GM18511 (cell line): ENCODE measurements around the gene ITGB7.
"Not testable (repeated sequence)": the region's sequence is repeated elsewhere in the genome, so short reads cannot be mapped to it uniquely, and the experiment has no call there.

ENCODE experiments used
- ATAC-seq: cut with Tn5 transposase; IDR thresholded peaks from one replicate; pipeline ENCODE4 v1.9.1; 2021; ENCODE audit warnings: mild to moderate bottlenecking, moderate library complexity; ENCODE audit not compliant: unreplicated experiment

Gene ITGB7

GRCh38 chr12:53180931-53181645 is 26.0 kb downstream of the ITGB7 start:
- ATAC-seq = peak; percentile 61

- peak; percentile 92 for ATAC-seq
These were observed 26.7 kb downstream of the ITGB7 start, which contains the start of the genes CSAD and ZNF740 for GRCh38 chr12:53180220-53180930. Gene CSAD, minus strand, starts transcription at chr12:53180925. Its CDS starts 7,455 bp downstream, at chr12:53173470. Gene ZNF740, plus strand, starts transcription at chr12:53180722. Its CDS starts 1,262 bp downstream, at chr12:53181984.

GRCh38 chr12:53179687-53180219 is 27.3 kb downstream of the ITGB7 start:
- ATAC-seq = peak; percentile 21

GRCh38 chr12:53178803-53179202 is 28.2 kb downstream of the ITGB7 start:
- ATAC-seq = not testable (repeated sequence)

- not testable (repeated sequence) for ATAC-seq
These were observed 29.6 kb downstream of the ITGB7 start for GRCh38 chr12:53177447-53177846.

- no peak for ATAC-seq
These were observed 30.3 kb downstream of the ITGB7 start for GRCh38 chr12:53176750-53177149.

GRCh38 chr12:53174881-53175491 is 32.1 kb downstream of the ITGB7 start:
- ATAC-seq = no peak

GRCh38 chr12:53173085-53173715 is 33.9 kb downstream of the ITGB7 start:
- ATAC-seq = no peak

- no peak for ATAC-seq
These were observed 34.7 kb downstream of the ITGB7 start for GRCh38 chr12:53172352-53172751.

GRCh38 chr12:53171725-53172329 is 35.2 kb downstream of the ITGB7 start:
- ATAC-seq = no peak

GRCh38 chr12:53170876-53171724 is 36.0 kb downstream of the ITGB7 start:
- no peak for ATAC-seq

GRCh38 chr12:53170215-53170614 is 36.8 kb downstream of the ITGB7 start:
- ATAC-seq = no peak

GRCh38 chr12:53169644-53170043 is 37.4 kb downstream of the ITGB7 start:
- no peak for ATAC-seq

GRCh38 chr12:53166837-53167236 is 40.2 kb downstream of the ITGB7 start:
- ATAC-seq = no peak

GRCh38 chr12:53163008-53163407 is 44.0 kb downstream of the ITGB7 start:
- ATAC-seq = not testable (repeated sequence)

GRCh38 chr12:53161119-53161911 is 45.7 kb downstream of the ITGB7 start:
- no peak for ATAC-seq

GRCh38 chr12:53160673-53161072 is 46.4 kb downstream of the ITGB7 start:
- ATAC-seq = no peak

- no peak for ATAC-seq
These were observed 47.1 kb downstream of the ITGB7 start for GRCh38 chr12:53160000-53160399.
